ENCODE results near the gene DNAH1.

- no peak for TF ChIP-seq CTCF (IDR thresholded peaks at IDR 0.05; ENCODE audit: insufficient read depth, low read length, poor library complexity, severe bottlenecking)
- TF ChIP-seq EZH2phosphoT487 (conservative IDR thresholded peaks at IDR 0.05; ENCODE audit: low read length) = no peak
Observed at GRCh38 chr3:52356126-52356525, 40.0 kb downstream of the DNAH1 start.

All from SU-DHL-6 (cell line).